Transverse colon (tissue), 4 donors: ENCODE data around the gene SSRP1.

Experiments used
- EP300 ChIP-seq: sonication (generic); formaldehyde crosslinking; IDR thresholded peaks from one replicate; pipeline ENCODE4 v1.6.1; 2017; ENCODE audit warnings: antibody characterized with exemption, low read depth
- POLR2A ChIP-seq: fragments of 450-650 bp; IDR thresholded peaks from one replicate; pipeline ENCODE4 v1.6.1; 2016; ENCODE audit warnings: antibody characterized with exemption, mild to moderate bottlenecking, moderate library complexity
- POLR2AphosphoS5 ChIP-seq, 3 donors: sonication (generic); formaldehyde crosslinking; IDR thresholded peaks; one replicate each; pipeline ENCODE4 v1.6.1; 2016; ENCODE audit warnings: antibody characterized with exemption in 3 of 3
- TF ChIP-seq, protein P1 (sequence below), 5 experiments: fragments of 200-600 bp in 3 of 5; fragments of 450-650 bp in 2 of 5; sonication (generic) in 3 of 5; IDR thresholded peaks; 1 replicate in 2 of 5; 2 replicates in 3 of 5; pipeline ENCODE4 v1.5.1; 2016 to 2017; ENCODE audit warnings: antibody characterized with exemption in 5 of 5, inconsistent platforms in 3 of 5, mild to moderate bottlenecking in 2 of 5, moderate library complexity in 1 of 5

DNA sequence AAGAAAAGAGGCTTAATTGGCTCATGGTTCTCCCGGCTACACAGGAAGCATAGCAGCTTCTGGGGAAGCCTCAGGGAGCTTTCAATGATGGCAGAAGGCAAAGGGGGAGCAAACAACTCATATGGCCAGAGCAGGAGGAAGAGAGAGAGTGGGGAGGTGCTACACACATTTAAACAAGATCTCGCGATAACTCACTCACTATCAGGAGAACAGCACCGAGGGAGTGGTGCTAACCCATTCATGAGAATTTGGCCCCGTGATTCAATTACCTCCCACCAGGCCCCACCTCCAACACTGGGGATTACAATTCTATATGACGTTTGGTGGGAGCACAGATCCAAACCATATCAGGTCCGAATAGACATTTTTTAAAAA, 57.0 kb downstream of the SSRP1 start:
- TF ChIP-seq POLR2A (no peak), POLR2AphosphoS5 (IDR thresholded peaks at IDR 0.05) (no peak), EP300 (no peak)
- TF ChIP-seq, protein P1, sequence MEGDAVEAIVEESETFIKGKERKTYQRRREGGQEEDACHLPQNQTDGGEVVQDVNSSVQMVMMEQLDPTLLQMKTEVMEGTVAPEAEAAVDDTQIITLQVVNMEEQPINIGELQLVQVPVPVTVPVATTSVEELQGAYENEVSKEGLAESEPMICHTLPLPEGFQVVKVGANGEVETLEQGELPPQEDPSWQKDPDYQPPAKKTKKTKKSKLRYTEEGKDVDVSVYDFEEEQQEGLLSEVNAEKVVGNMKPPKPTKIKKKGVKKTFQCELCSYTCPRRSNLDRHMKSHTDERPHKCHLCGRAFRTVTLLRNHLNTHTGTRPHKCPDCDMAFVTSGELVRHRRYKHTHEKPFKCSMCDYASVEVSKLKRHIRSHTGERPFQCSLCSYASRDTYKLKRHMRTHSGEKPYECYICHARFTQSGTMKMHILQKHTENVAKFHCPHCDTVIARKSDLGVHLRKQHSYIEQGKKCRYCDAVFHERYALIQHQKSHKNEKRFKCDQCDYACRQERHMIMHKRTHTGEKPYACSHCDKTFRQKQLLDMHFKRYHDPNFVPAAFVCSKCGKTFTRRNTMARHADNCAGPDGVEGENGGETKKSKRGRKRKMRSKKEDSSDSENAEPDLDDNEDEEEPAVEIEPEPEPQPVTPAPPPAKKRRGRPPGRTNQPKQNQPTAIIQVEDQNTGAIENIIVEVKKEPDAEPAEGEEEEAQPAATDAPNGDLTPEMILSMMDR (IDR thresholded peaks at IDR 0.05): no peak
